Measurements from ENCODE around the gene IRF6. TPM values are rescaled to one million over a fixed set of nuclear protein-coding genes. Genes with fewer than 3 reads are reported as not detected.
A peak's percentile ranks its signal among the peaks of the same experiment; 100 is the strongest.

IRF6 gene
- total and polyA plus RNA-seq, 2 donors (not counting 1 experiment from before 2014, with no cell fraction given), result 0.66 to 1.00 TPM

DNA sequence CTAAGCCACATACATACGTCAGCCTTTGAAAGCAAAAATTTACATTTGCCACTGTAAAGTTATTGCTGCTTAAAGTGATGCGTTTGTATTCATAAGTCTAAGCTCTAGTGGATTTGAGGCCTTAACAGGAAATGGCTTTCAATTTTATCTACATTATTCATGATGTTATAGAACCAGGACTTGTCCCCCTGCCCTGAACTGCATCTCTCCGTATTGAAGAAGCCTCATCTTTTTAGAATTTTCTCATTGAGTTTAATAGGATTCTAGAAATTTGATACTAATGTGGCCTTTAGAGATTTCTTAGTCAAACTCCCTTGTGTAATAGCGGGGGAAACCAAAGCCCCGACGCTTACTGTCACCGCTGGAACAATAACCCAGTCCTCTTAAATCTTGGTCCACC lies 31.7 kb upstream of the IRF6 start:
- no peaks in the 10 kb centered on the region for H3K27me3 ChIP-seq (ENCODE audit: control insufficient read depth, insufficient read depth, low read length)
- H2AFZ ChIP-seq (ENCODE audit: low read length), result no peak overlapping the region
- H3K9me3 ChIP-seq (ENCODE audit: control insufficient read depth, insufficient read depth, low read depth, low read length), result no peaks in the 10 kb centered on the region
- peaks cover 35% of the 10 kb centered on the region for H3K4me1 ChIP-seq (ENCODE audit: control insufficient read depth, extremely low read depth, insufficient read depth, low read length)
- no peak overlapping the region for H3K9ac ChIP-seq (ENCODE audit: insufficient read depth, low read length)
- H3K4me2 ChIP-seq (ENCODE audit: extremely low read depth, insufficient read depth, low read length), result no peak overlapping the region
- H3K36me3 ChIP-seq (ENCODE audit: control insufficient read depth, insufficient read depth, low read length), result peaks cover 19% of the 10 kb centered on the region
- no peaks in the 10 kb centered on the region for H4K20me1 ChIP-seq (ENCODE audit: control insufficient read depth, extremely low read depth, insufficient read depth, low read length)
- no peak for DNase-seq (ENCODE audit: low read depth in 2 of 2)
- H3K4me3 ChIP-seq (replicated peaks in 1 of 4; ENCODE audit: control extremely low read depth in 1 of 4, insufficient read depth in 1 of 4, low read depth in 3 of 4, low read length in 4 of 4), result no peak overlapping the region
- H3K79me2 ChIP-seq (ENCODE audit: control insufficient read depth, insufficient read depth, low read length), result peaks cover 16% of the 10 kb centered on the region
- no peak overlapping the region for H3K27ac ChIP-seq (ENCODE audit: insufficient read depth, low read length)
- no peak for TF ChIP-seq EZH2 (IDR thresholded peaks at IDR 0.05; ENCODE audit: low read length, missing control alignments)
- TF ChIP-seq, protein P1, sequence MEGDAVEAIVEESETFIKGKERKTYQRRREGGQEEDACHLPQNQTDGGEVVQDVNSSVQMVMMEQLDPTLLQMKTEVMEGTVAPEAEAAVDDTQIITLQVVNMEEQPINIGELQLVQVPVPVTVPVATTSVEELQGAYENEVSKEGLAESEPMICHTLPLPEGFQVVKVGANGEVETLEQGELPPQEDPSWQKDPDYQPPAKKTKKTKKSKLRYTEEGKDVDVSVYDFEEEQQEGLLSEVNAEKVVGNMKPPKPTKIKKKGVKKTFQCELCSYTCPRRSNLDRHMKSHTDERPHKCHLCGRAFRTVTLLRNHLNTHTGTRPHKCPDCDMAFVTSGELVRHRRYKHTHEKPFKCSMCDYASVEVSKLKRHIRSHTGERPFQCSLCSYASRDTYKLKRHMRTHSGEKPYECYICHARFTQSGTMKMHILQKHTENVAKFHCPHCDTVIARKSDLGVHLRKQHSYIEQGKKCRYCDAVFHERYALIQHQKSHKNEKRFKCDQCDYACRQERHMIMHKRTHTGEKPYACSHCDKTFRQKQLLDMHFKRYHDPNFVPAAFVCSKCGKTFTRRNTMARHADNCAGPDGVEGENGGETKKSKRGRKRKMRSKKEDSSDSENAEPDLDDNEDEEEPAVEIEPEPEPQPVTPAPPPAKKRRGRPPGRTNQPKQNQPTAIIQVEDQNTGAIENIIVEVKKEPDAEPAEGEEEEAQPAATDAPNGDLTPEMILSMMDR (conservative IDR thresholded peaks at IDR 0.05 in 1 of 2, IDR thresholded peaks at IDR 0.05 in 1 of 2; ENCODE audit: low read depth in 1 of 2, low read length in 2 of 2), result no peak

DNA sequence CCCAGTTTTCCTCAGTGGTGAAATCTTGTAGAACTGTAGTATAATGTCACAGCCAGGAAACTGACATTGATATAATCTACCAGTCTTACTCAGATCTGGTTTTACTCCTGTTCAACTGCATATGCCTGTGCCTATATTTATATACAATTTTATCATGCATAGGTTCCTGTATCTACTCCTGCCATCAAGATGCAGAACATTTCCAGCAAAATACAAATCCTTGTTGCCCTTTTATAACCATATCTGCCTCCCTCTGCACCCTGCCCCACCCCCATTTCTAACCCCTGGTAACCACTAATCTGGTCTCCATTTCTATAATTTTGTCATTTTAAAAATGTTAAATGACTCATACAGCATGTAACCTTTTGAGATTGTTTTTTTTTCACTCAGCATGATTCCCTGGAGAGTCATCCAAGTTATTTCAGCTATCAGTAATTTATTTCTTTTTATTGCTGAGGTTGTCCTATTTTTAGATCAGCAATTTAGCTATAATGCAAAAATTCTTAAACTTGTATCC lies 29.9 kb upstream of the IRF6 start:
- Histone ChIP-seq H3K27ac (ENCODE audit: insufficient read depth, low read length) (no peak overlapping the region), H3K9ac (ENCODE audit: insufficient read depth, low read length) (no peak overlapping the region), H3K79me2 (ENCODE audit: control insufficient read depth, insufficient read depth, low read length) (peaks cover 8% of the 10 kb centered on the region), H4K20me1 (ENCODE audit: control insufficient read depth, extremely low read depth, insufficient read depth, low read length) (no peaks in the 10 kb centered on the region), H3K27me3 (ENCODE audit: control insufficient read depth, insufficient read depth, low read length) (no peaks in the 10 kb centered on the region), H3K4me1 (ENCODE audit: control insufficient read depth, extremely low read depth, insufficient read depth, low read length) (peaks cover 30% of the 10 kb centered on the region), H2AFZ (ENCODE audit: low read length) (no peak overlapping the region), H3K4me3 (replicated peaks in 1 of 4; ENCODE audit: control extremely low read depth in 1 of 4, insufficient read depth in 1 of 4, low read depth in 3 of 4, low read length in 4 of 4) (no peak overlapping the region), H3K9me3 (ENCODE audit: control insufficient read depth, insufficient read depth, low read depth, low read length) (no peaks in the 10 kb centered on the region), H3K4me2 (ENCODE audit: extremely low read depth, insufficient read depth, low read length) (no peak overlapping the region), H3K36me3 (ENCODE audit: control insufficient read depth, insufficient read depth, low read length) (peaks cover 16% of the 10 kb centered on the region)
- peak; percentile 68 to 75 for DNase-seq (ENCODE audit: low read depth in 2 of 2)
- TF ChIP-seq, protein P1 (conservative IDR thresholded peaks at IDR 0.05 in 1 of 2, IDR thresholded peaks at IDR 0.05 in 1 of 2; ENCODE audit: low read depth in 1 of 2, low read length in 2 of 2), result no peak
- no peak for TF ChIP-seq EZH2 (IDR thresholded peaks at IDR 0.05; ENCODE audit: low read length, missing control alignments)

DNA sequence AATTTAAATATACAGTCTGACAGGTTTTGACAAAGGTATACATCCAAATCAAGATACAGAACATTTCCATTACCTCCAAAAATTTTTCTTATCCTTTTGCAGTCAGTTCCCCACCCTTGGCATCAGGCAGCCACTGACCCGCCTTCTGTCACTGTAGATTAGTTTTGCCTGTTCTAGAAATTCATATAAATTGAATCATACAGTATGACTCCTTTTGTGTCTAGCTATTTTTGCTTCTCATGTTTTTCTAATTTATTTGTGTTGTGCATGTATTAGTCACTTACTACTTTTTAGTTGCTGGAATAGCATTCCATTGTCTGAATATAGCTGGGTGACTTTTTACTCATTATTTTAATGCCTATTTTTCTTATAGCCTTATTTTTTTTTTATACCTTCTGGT lies 25.7 kb upstream of the IRF6 start:
- no peaks in the 10 kb centered on the region for H3K9me3 ChIP-seq (ENCODE audit: control insufficient read depth, insufficient read depth, low read depth, low read length)
- no peaks in the 10 kb centered on the region for H4K20me1 ChIP-seq (ENCODE audit: control insufficient read depth, extremely low read depth, insufficient read depth, low read length)
- H3K9ac ChIP-seq (ENCODE audit: insufficient read depth, low read length), result no peak overlapping the region
- H3K27ac ChIP-seq (ENCODE audit: insufficient read depth, low read length), result peak overlapping the region; percentile 6
- H3K79me2 ChIP-seq (ENCODE audit: control insufficient read depth, insufficient read depth, low read length), result peaks cover 21% of the 10 kb centered on the region
- no peaks in the 10 kb centered on the region for H3K27me3 ChIP-seq (ENCODE audit: control insufficient read depth, insufficient read depth, low read length)
- TF ChIP-seq, protein P1 (conservative IDR thresholded peaks at IDR 0.05 in 1 of 2, IDR thresholded peaks at IDR 0.05 in 1 of 2; ENCODE audit: low read depth in 1 of 2, low read length in 2 of 2), result no peak
- no peak for TF ChIP-seq EZH2 (IDR thresholded peaks at IDR 0.05; ENCODE audit: low read length, missing control alignments)
- H3K4me3 ChIP-seq (replicated peaks in 1 of 4; ENCODE audit: control extremely low read depth in 1 of 4, insufficient read depth in 1 of 4, low read depth in 3 of 4, low read length in 4 of 4), result no peak overlapping the region
- peaks cover 13% of the 10 kb centered on the region for H3K4me1 ChIP-seq (ENCODE audit: control insufficient read depth, extremely low read depth, insufficient read depth, low read length)
- peaks cover 9% of the 10 kb centered on the region for H3K36me3 ChIP-seq (ENCODE audit: control insufficient read depth, insufficient read depth, low read length)
- peak overlapping the region; percentile 2 for H3K4me2 ChIP-seq (ENCODE audit: extremely low read depth, insufficient read depth, low read length)
- peak; percentile 33 to 63 for DNase-seq (ENCODE audit: low read depth in 2 of 2)
- no peak overlapping the region for H2AFZ ChIP-seq (ENCODE audit: low read length)

All from fibroblast of lung (primary cell).